GM12878 (cell line): ENCODE measurements around the gene GPLD1. TPM values are rescaled to one million over a fixed set of nuclear protein-coding genes. Genes with fewer than 3 reads are reported as not detected.

Experiments
- ATAC-seq: fragments of 200-7000 bp; cut with Tn5 transposase; 3 replicates; pipeline ENCODE4 v1.9.1; 2020; ENCODE audit warnings: mild to moderate bottlenecking, moderate library complexity
- BruUV-seq: library from RNA; stranded (reverse); fragments of 400-500 nt; replicated peaks from 2 replicates; lab custom pipeline; 2021; lab: Mats Ljungman, UMichigan
- CTCF ChIA-PET: fragments of 300-600 bp; sonication (Branson Sonifier 250); formaldehyde crosslinking; extraction: SDS; loops from one replicate; lab custom pipeline; 2021; ENCODE audit warnings: inconsistent platforms; lab: Yijun Ruan, JAX
- POLR2A ChIA-PET: fragments of 350-600 bp; formaldehyde crosslinking; extraction: SDS; loops from one replicate; lab custom pipeline; 2021; ENCODE audit warnings: inconsistent platforms; lab: Charles Lee
- RAD21 ChIA-PET: fragments of 300-600 bp; sonication (Branson Sonifier 250); formaldehyde crosslinking; loops from one replicate; lab custom pipeline; 2023; ENCODE audit warnings: antibody characterized with exemption; ENCODE audit not compliant: unreplicated experiment; lab: Charles Lee
- SMC1A ChIA-PET: fragments of 300-600 bp; sonication (Branson Sonifier 250); formaldehyde crosslinking; loops from one replicate; lab custom pipeline; 2023; ENCODE audit not compliant: unreplicated experiment, uncharacterized antibody; lab: Charles Lee
- DNase-seq: peaks from one replicate; pipeline ENCODE4 v3.0.0-alpha.2; 2011; ENCODE audit warnings: low read depth, low spot score
- FAIRE-seq: peaks from 3 replicates; lab custom pipeline; 2011; peaks lifted over from hg19 to GRCh38; lab: Jason Lieb, UNC
- H2AFZ ChIP-seq: 2 replicates; pipeline ENCODE4 v1.6.0; 2011; ENCODE audit warnings: low read depth, low read length, control low read depth; ENCODE audit not compliant: control insufficient read depth
- H3K27ac ChIP-seq: 2 replicates; pipeline ENCODE4 v1.5.1; 2011; ENCODE audit warnings: control low read depth; ENCODE audit not compliant: control insufficient read depth, insufficient read depth
- H3K27me3 ChIP-seq, 2 experiments: replicated peaks in 1 of 2; 2 replicates each; pipeline versions ENCODE4 v1.6.0 to v1.6.1; 2011; ENCODE audit warnings: low read length in 1 of 2; ENCODE audit not compliant: control insufficient read depth in 2 of 2, insufficient read depth in 2 of 2
- H3K36me3 ChIP-seq, 2 experiments: 2 replicates each; pipeline ENCODE4 v1.5.1; 2011; ENCODE audit warnings: low read length in 1 of 2; ENCODE audit not compliant: control insufficient read depth in 2 of 2, insufficient read depth in 2 of 2
- H3K4me1 ChIP-seq: 2 replicates; pipeline ENCODE4 v1.6.1; 2011; ENCODE audit warnings: mild to moderate bottlenecking, low read length, moderate library complexity, mixed read lengths; ENCODE audit not compliant: control insufficient read depth, insufficient read depth
- H3K4me2 ChIP-seq: 2 replicates; pipeline ENCODE4 v1.6.0; 2011; ENCODE audit warnings: control low read depth; ENCODE audit not compliant: control insufficient read depth, insufficient read depth
- H3K4me3 ChIP-seq: fragments of 200-600 bp; sonication (generic); 2 replicates; pipeline ENCODE4 v1.5.1; 2016
- H3K79me2 ChIP-seq: 2 replicates; pipeline ENCODE4 v1.6.0; 2011; ENCODE audit warnings: low read length; ENCODE audit not compliant: control insufficient read depth, insufficient read depth
- H3K9ac ChIP-seq: 2 replicates; pipeline ENCODE4 v1.8.0; 2011; ENCODE audit warnings: low read length, control low read depth, mixed read lengths; ENCODE audit not compliant: control insufficient read depth, insufficient read depth
- H3K9me3 ChIP-seq: replicated peaks from 3 replicates; pipeline ENCODE4 v1.5.1; 2011; ENCODE audit warnings: mild to moderate bottlenecking, low read length; ENCODE audit not compliant: control insufficient read depth, insufficient read depth
- H4K20me1 ChIP-seq: 2 replicates; pipeline ENCODE4 v1.6.0; 2011; ENCODE audit not compliant: control insufficient read depth, insufficient read depth
- CBX3 ChIP-seq: fragments of 200-600 bp; sonication (generic); IDR thresholded peaks from 2 replicates; pipeline ENCODE4 v1.6.1; 2016; ENCODE audit warnings: low read depth, borderline replicate concordance
- CEBPB ChIP-seq, 2 experiments: fragments of 150-350 bp in 1 of 2; IDR thresholded peaks; 2 replicates each; pipeline ENCODE4 v1.6.1; 2012 to 2014; ENCODE audit warnings: low read depth in 2 of 2, low read length in 2 of 2, borderline replicate concordance in 1 of 2, inconsistent platforms in 1 of 2
- FOXK2 ChIP-seq: fragments of 450-650 bp; IDR thresholded peaks from 2 replicates; pipeline ENCODE4 v1.6.1; 2017; ENCODE audit warnings: mild to moderate bottlenecking, moderate library complexity
- GABPA ChIP-seq: IDR thresholded peaks from 2 replicates; pipeline ENCODE4 v1.6.1; 2014; ENCODE audit warnings: antibody characterized with exemption, low read depth, mild to moderate bottlenecking, inconsistent platforms
- GATAD2B ChIP-seq: fragments of 450-650 bp; conservative IDR thresholded peaks from 2 replicates; pipeline ENCODE4 v1.6.1; 2017; ENCODE audit warnings: low read depth, mild to moderate bottlenecking, moderate library complexity
- NR2C2 ChIP-seq: IDR thresholded peaks from 2 replicates; pipeline ENCODE4 v1.6.1; 2011; ENCODE audit warnings: borderline replicate concordance, low read depth; ENCODE audit not compliant: control insufficient read depth, insufficient read length
- RAD51 ChIP-seq: fragments of 450-650 bp; IDR thresholded peaks from 2 replicates; pipeline ENCODE4 v1.6.1; 2016; ENCODE audit warnings: moderate library complexity, mild to moderate bottlenecking, inconsistent platforms
- WGBS: methylation state at CpG from one replicate; pipeline ENCODE4 v1.1.6; 2016; ENCODE audit warnings: low lambda C conversion rate; ENCODE audit not compliant: insufficient replicate concordance, insufficient coverage; ENCODE audit errors: missing lambda C conversion rate; 5-methylcytosine and 5-hydroxymethylcytosine counted together
- in situ Hi-C: fragments of 300-500 bp; cut with MboI; formaldehyde crosslinking; loops from 9 replicates; pipeline ENCODE4 v1.14.3; 2018; ENCODE audit warnings: mixed read lengths
- intact Hi-C: fragments of 100-400 bp; cut with micrococcal nuclease; formaldehyde crosslinking; loops from one replicate; pipeline ENCODE4 v1.14.2; 2022; ENCODE audit not compliant: unreplicated experiment
- polyA plus RNA-seq, 11 experiments: library from polyadenylated mRNA; depleted of rRNA in 4 of 11; unstranded in 6 of 11; stranded (reverse) in 5 of 11; fragments of >200 nt; fragmentation: Nextera tagmentation in 4 of 11; fragmentation: Illumina TruSeq in 1 of 11; extraction: Ambion mirVana in 4 of 11; extraction: Trizol in 1 of 11; gene quantifications; 1 replicate in 1 of 11; 2 replicates in 10 of 11; pipeline versions ENCODE4 v1.2.1 to v1.2.3, GENCODE V29; 2011 to 2016; ENCODE audit warnings: inconsistent platforms in 2 of 11, missing spikeins in 2 of 11, low read depth in 1 of 11
- total RNA-seq, 4 experiments: library from RNA; depleted of rRNA in 3 of 4; stranded (reverse); fragments of >200 nt in 3 of 4; fragmentation: Illumina TruSeq in 1 of 4; extraction: Trizol in 1 of 4; gene quantifications; 2 replicates each; pipeline versions ENCODE4 v1.2.1 to v1.2.3, GENCODE V29; 2013 to 2021
- TF ChIP-seq, protein P1 (sequence below): IDR thresholded peaks from 2 replicates; pipeline ENCODE4 v1.6.1; 2012; ENCODE audit warnings: mild to moderate bottlenecking, low read depth, low read length
- TF ChIP-seq, protein P2 (sequence below): fragments of 450-650 bp; IDR thresholded peaks from 2 replicates; pipeline ENCODE4 v1.6.1; 2016; ENCODE audit warnings: mild to moderate bottlenecking
- TF ChIP-seq, protein P3 (sequence below): IDR thresholded peaks from 2 replicates; pipeline ENCODE4 v1.6.1; 2011; ENCODE audit warnings: low read depth, low read length, improper control_type of control experiment, borderline replicate concordance
- TF ChIP-seq, protein P4 (sequence below), 3 experiments: IDR thresholded peaks in 2 of 3; conservative IDR thresholded peaks in 1 of 3; 2 replicates each; pipeline ENCODE4 v1.5.1; 2011; ENCODE audit warnings: low read depth in 3 of 3, low read length in 3 of 3, mild to moderate bottlenecking in 3 of 3, control low read depth in 2 of 3, moderate library complexity in 2 of 3, inconsistent platforms in 1 of 3, mixed read lengths in 1 of 3; ENCODE audit not compliant: control insufficient read depth in 2 of 3, insufficient read depth in 1 of 3; ENCODE audit errors: extremely low read depth in 1 of 3

Gene GPLD1
- total and polyA plus RNA-seq, 10 of the 15 experiments (the other 5 are each of a cell fraction or from before 2014, with no cell fraction given) = 0.04 to 1.0 (median 0.69) TPM

DNA sequence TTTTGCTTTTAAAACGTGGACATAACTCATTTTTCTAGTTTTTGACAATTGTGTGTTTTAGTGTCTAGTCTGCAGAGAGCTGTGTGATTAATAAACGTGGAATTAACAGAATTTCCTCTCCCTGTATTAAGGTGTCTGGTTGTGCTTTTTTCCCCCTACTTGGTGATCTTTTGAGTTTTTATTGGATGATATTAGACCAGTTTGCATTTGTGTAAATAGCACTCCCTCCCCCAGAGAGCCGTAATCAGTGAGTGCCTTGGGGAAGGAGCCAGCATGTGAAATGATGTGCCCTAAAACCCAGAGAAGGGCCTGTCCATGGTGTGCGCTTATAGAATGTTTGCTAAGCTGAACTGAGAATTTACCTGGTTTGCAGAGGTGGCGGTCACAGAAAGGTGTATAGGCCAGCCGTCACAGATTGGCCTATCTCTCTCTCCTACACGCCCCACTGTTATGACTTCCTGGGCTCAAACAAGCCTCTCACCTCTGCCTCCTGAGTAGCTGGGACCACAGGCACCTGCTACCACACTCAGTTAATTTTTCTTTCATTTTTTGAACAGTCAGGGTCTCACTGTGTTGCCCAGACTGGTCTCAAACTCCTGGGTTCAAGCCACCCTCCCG lies 47.8 kb upstream of the GPLD1 start:
- no peak overlapping the region for H2AFZ ChIP-seq
- H3K27ac ChIP-seq = no peak overlapping the region
- BruUV-seq = no TSS peak
- no peak overlapping the region for H3K9ac ChIP-seq
- H3K4me3 ChIP-seq = no peak overlapping the region
- H3K9me3 ChIP-seq = no peaks in the 10 kb centered on the region
- ChIA-PET SMC1A (interaction anchor here (1.1 kb wide), 1 partner anchor 9 kb away, joined by 4 read pairs; no protein-coding TSS in a partner anchor), POLR2A (no interaction called here), RAD21 (interaction anchor here (1.1 kb wide), 1 partner anchor 13 kb away, joined by 4 read pairs; no protein-coding TSS in a partner anchor), CTCF (interaction anchor here (0.6 to 1.1 kb wide), 4 partner anchors 22 to 734 kb away, joined by 3 to 5 read pairs (median 4); no protein-coding TSS in a partner anchor)
- intact Hi-C loops = no loop called here
- no peaks in the 10 kb centered on the region for H3K79me2 ChIP-seq
- ATAC-seq (no peak), FAIRE-seq (no peak)
- H3K36me3 ChIP-seq = no peaks in the 10 kb centered on the region; a peak in 1 of 4 replicates
- in situ Hi-C loops = no loop called here
- H4K20me1 ChIP-seq = no peaks in the 10 kb centered on the region
- no peaks in the 10 kb centered on the region for H3K27me3 ChIP-seq
- WGBS = 92% methylated on average over 8 of the region's 8 CpGs
- H3K4me1 ChIP-seq = no peaks in the 10 kb centered on the region
- no peak for TF ChIP-seq NR2C2
- no peak for TF ChIP-seq RAD51
- TF ChIP-seq, protein P1, sequence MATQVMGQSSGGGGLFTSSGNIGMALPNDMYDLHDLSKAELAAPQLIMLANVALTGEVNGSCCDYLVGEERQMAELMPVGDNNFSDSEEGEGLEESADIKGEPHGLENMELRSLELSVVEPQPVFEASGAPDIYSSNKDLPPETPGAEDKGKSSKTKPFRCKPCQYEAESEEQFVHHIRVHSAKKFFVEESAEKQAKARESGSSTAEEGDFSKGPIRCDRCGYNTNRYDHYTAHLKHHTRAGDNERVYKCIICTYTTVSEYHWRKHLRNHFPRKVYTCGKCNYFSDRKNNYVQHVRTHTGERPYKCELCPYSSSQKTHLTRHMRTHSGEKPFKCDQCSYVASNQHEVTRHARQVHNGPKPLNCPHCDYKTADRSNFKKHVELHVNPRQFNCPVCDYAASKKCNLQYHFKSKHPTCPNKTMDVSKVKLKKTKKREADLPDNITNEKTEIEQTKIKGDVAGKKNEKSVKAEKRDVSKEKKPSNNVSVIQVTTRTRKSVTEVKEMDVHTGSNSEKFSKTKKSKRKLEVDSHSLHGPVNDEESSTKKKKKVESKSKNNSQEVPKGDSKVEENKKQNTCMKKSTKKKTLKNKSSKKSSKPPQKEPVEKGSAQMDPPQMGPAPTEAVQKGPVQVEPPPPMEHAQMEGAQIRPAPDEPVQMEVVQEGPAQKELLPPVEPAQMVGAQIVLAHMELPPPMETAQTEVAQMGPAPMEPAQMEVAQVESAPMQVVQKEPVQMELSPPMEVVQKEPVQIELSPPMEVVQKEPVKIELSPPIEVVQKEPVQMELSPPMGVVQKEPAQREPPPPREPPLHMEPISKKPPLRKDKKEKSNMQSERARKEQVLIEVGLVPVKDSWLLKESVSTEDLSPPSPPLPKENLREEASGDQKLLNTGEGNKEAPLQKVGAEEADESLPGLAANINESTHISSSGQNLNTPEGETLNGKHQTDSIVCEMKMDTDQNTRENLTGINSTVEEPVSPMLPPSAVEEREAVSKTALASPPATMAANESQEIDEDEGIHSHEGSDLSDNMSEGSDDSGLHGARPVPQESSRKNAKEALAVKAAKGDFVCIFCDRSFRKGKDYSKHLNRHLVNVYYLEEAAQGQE = no peak
- TF ChIP-seq CBX3 = no peak
- TF ChIP-seq, protein P2, sequence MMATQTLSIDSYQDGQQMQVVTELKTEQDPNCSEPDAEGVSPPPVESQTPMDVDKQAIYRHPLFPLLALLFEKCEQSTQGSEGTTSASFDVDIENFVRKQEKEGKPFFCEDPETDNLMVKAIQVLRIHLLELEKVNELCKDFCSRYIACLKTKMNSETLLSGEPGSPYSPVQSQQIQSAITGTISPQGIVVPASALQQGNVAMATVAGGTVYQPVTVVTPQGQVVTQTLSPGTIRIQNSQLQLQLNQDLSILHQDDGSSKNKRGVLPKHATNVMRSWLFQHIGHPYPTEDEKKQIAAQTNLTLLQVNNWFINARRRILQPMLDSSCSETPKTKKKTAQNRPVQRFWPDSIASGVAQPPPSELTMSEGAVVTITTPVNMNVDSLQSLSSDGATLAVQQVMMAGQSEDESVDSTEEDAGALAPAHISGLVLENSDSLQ = no peak
- TF ChIP-seq, protein P3, sequence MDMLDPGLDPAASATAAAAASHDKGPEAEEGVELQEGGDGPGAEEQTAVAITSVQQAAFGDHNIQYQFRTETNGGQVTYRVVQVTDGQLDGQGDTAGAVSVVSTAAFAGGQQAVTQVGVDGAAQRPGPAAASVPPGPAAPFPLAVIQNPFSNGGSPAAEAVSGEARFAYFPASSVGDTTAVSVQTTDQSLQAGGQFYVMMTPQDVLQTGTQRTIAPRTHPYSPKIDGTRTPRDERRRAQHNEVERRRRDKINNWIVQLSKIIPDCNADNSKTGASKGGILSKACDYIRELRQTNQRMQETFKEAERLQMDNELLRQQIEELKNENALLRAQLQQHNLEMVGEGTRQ = no peak
- TF ChIP-seq CEBPB (IDR thresholded peaks at IDR 0.05; ENCODE audit: borderline replicate concordance in 1 of 2, low read depth in 2 of 2, low read length in 2 of 2) = no peak
- TF ChIP-seq FOXK2 = no peak
- no peak for TF ChIP-seq GATAD2B
- no peak for TF ChIP-seq GABPA
- TF ChIP-seq, protein P4, sequence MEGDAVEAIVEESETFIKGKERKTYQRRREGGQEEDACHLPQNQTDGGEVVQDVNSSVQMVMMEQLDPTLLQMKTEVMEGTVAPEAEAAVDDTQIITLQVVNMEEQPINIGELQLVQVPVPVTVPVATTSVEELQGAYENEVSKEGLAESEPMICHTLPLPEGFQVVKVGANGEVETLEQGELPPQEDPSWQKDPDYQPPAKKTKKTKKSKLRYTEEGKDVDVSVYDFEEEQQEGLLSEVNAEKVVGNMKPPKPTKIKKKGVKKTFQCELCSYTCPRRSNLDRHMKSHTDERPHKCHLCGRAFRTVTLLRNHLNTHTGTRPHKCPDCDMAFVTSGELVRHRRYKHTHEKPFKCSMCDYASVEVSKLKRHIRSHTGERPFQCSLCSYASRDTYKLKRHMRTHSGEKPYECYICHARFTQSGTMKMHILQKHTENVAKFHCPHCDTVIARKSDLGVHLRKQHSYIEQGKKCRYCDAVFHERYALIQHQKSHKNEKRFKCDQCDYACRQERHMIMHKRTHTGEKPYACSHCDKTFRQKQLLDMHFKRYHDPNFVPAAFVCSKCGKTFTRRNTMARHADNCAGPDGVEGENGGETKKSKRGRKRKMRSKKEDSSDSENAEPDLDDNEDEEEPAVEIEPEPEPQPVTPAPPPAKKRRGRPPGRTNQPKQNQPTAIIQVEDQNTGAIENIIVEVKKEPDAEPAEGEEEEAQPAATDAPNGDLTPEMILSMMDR (IDR thresholded peaks at IDR 0.05 in 2 of 3, conservative IDR thresholded peaks at IDR 0.05 in 1 of 3; ENCODE audit: control insufficient read depth in 2 of 3, extremely low read depth in 1 of 3, insufficient read depth in 1 of 3, low read depth in 3 of 3, low read length in 3 of 3) = no peak
- TF ChIP-seq, all 136 proteins: peak for 0
- no peak overlapping the region for H3K4me2 ChIP-seq
- no peak for DNase-seq
